ENCODE measurements around the gene NEDD4.

Gene NEDD4

DNA sequence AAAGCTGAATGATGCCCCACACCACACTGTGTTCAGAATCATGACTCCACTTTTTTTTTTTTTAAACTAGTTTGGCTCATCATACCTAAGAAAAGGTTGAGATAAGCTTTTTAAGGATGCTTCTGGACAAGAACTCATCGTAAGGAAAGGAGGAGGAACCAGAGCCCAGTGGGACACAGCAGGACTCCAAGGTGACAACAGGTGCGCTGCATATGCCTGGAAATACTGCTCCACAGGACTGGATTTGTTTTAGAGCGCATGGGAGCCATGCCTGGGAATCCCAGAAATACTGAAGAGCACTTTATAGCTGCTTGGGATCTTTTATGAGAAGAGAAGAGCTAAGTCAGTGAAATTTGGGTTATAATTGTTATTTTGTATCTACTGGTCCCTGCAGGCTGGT is 93.4 kb downstream of the NEDD4 start:
- TF ChIP-seq TAF1 (IDR thresholded peaks at IDR 0.05; ENCODE audit: borderline replicate concordance, low read depth, low read length) (no peak), POLR2A (IDR thresholded peaks at IDR 0.05; ENCODE audit: low read depth, low read length) (no peak), POLR2AphosphoS5 (IDR thresholded peaks at IDR 0.05; ENCODE audit: low read depth, low read length) (no peak)
- FAIRE-seq (no peak), DNase-seq (ENCODE audit: insufficient read length) (no peak)

DNA sequence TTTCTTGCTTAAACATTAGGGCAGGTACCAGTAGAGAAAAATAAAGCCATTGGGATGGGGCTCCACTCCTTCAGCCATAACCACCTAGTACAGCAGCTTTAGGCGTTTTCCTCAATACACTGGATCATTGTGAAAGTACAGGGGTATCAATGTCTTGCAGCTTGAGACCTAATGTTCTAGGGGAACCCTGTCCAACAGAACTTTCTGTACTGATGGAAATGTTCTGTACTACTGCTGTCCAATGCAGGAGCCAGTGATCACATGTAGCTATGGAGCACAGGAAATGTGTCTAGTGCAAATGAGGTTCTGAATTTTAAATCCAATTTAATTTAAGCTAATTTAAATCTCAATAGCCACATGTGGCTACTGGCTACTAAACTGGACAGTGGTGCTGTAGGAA is 93.9 kb downstream of the NEDD4 start:
- DNase-seq (ENCODE audit: insufficient read length) (no peak), FAIRE-seq (no peak)
- TF ChIP-seq POLR2A (IDR thresholded peaks at IDR 0.05; ENCODE audit: low read depth, low read length), result no peak
- TF ChIP-seq TAF1 (IDR thresholded peaks at IDR 0.05; ENCODE audit: borderline replicate concordance, low read depth, low read length), result no peak
- TF ChIP-seq POLR2AphosphoS5 (IDR thresholded peaks at IDR 0.05; ENCODE audit: low read depth, low read length), result no peak

DNA sequence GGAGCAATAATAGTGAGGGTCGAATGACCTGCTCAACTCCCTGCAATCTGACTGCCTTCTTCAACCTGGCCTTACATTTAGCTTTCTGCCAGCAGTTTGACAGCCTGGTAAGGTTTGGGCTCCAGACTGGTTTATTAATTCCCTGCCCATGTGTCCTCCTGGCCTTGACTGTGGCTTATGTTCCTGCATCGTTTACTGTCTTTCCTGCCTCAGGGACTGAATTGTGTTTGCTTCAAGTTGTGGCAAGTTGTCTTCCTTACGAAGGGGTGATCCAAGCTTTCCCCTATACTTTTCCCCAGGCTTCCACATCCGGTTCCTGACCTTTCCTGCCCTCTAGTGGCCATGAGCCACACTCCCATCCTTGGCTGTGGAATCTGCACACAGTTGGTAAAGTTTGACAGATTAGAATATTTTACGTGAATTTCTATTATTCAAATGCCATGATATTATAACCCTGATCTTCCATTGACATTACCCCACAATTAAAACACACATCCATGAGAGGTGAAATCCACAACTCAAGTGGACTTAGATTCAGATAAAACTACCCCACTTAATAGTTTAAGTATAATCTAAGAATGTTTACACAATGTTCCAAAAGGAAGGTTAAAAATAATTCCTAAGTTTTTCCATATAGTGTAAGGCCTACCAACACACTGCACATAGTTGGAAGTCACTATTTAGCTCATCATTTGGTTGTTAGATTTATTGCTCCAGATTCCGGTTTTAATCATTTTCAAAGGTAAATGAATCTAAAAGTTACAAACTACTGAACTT is 95.7 kb downstream of the NEDD4 start:
- peak; percentile 1 for DNase-seq (ENCODE audit: insufficient read length)
- peak; percentile 87 for FAIRE-seq
- no peak for TF ChIP-seq POLR2A (IDR thresholded peaks at IDR 0.05; ENCODE audit: low read depth, low read length)
- TF ChIP-seq POLR2AphosphoS5 (IDR thresholded peaks at IDR 0.05; ENCODE audit: low read depth, low read length), result no peak
- TF ChIP-seq TAF1 (IDR thresholded peaks at IDR 0.05; ENCODE audit: borderline replicate concordance, low read depth, low read length), result no peak

DNA sequence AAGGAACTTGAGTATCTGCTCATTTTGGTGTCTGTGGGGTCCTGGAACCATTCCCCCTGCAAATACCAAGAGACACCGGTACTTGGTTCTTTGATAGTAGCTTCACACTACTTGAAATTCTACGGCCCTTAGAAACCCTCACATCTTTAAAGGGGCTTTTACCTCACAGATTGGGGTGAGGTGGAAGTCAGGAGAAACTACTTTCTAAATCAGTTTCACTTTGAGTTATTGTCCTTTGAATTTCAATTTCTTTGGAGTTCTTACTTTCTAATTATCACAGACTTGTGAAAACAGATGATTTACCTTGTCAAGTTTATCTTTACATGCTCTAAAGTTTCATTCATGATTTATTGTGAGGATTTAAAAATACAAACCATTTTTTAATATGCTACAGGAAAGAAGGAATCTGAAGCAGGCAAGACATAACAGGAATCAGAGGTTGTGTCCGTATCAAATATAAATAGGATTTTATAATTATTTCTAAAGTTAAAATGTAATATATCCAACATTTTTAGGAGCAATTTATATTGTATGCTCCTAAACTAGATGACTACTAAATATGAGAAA is 98.9 kb downstream of the NEDD4 start:
- FAIRE-seq, result peak; percentile 61

DNA sequence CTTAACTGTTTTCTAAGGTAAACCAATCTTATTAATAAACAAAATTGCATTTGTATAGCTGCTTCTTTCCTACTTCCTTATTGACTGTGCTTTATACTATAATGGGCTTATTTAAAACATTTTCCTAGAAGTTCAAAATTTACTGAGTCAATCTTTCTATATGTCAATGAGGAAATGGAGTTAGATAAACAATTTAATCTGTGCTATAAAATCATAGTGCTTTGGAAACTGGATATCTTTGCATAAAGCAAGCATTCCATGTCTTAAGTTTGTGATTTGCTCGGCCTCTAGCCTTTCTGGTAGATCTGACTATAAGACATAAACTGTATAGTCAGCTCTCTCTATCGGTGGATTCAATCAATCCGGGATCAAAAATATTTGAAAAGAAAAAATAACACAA is 99.6 kb downstream of the NEDD4 start:
- FAIRE-seq, result no peak
- no peak for DNase-seq (ENCODE audit: insufficient read length)
- TF ChIP-seq POLR2A (IDR thresholded peaks at IDR 0.05; ENCODE audit: low read depth, low read length) (no peak), POLR2AphosphoS5 (IDR thresholded peaks at IDR 0.05; ENCODE audit: low read depth, low read length) (no peak), TAF1 (IDR thresholded peaks at IDR 0.05; ENCODE audit: borderline replicate concordance, low read depth, low read length) (no peak)

More for the DNA sequence above, 98.9 kb downstream of the NEDD4 start:
- no peak for DNase-seq (ENCODE audit: insufficient read length)
- no peak for TF ChIP-seq POLR2AphosphoS5 (IDR thresholded peaks at IDR 0.05; ENCODE audit: low read depth, low read length)
- no peak for TF ChIP-seq POLR2A (IDR thresholded peaks at IDR 0.05; ENCODE audit: low read depth, low read length)
- no peak for TF ChIP-seq TAF1 (IDR thresholded peaks at IDR 0.05; ENCODE audit: borderline replicate concordance, low read depth, low read length)

DNA sequence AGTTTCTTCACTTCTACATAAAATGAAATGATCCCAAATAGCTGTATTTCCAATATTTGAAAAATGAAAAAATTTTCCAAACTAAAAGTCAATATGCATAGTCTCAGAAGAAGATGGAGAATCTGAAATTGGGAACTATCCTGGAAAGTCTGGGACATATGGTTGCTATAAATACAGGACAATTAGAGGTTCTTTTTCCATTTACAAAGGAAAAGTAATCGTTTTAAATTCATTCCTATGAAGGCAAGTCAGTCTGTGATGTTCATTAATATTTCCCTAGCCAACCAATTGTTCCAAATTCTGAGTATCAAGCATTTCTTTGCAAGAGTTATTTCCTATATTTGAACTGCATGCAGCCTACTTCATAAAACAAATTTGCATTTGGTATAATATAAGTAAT is 102.2 kb downstream of the NEDD4 start:
- DNase-seq (ENCODE audit: insufficient read length) (no peak), FAIRE-seq (no peak)
- no peak for TF ChIP-seq POLR2AphosphoS5 (IDR thresholded peaks at IDR 0.05; ENCODE audit: low read depth, low read length)
- TF ChIP-seq POLR2A (IDR thresholded peaks at IDR 0.05; ENCODE audit: low read depth, low read length), result no peak
- no peak for TF ChIP-seq TAF1 (IDR thresholded peaks at IDR 0.05; ENCODE audit: borderline replicate concordance, low read depth, low read length)

DNA sequence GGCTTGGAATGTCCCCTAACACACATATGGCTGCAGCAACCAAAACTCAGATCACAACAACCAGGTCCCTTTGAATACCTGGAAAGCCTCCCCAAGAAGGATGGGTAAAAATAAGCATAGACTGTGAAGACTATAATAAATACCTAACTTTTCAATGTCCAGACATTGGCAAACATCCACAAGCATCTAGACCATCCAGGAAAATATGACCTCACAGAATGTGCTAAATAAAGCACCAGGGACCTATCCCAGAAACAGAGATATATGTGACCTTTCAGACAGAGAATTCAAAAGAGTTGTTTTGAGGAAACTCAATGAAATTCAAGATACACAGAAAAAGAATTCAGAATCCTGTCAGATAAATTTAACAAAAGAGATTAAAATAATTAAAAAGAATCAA is 109.2 kb downstream of the NEDD4 start:
- TF ChIP-seq TAF1 (IDR thresholded peaks at IDR 0.05; ENCODE audit: borderline replicate concordance, low read depth, low read length), result no peak
- TF ChIP-seq POLR2AphosphoS5 (IDR thresholded peaks at IDR 0.05; ENCODE audit: low read depth, low read length), result no peak
- no peak for TF ChIP-seq POLR2A (IDR thresholded peaks at IDR 0.05; ENCODE audit: low read depth, low read length)
- DNase-seq (ENCODE audit: insufficient read length), result no peak
- no peak for FAIRE-seq

DNA sequence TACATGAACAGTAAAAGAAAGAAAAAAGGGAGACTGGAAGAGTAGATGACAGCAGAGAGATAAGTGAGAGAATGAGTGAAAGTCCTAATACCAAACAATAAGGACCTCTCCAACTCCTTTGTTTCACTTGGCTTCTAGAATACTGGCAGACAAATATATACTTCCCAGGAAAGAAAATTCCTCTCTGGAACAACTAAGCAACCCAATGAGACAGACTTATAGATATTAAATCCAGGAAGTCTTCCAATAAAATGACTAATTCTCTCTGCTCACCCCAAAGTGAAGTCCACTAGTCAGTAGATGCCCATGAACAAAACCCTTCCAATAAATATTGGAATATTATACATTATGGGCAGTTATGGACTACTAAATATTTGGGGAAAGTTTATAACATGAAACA is 114.2 kb downstream of the NEDD4 start:
- no peak for TF ChIP-seq POLR2A (IDR thresholded peaks at IDR 0.05; ENCODE audit: low read depth, low read length)
- TF ChIP-seq POLR2AphosphoS5 (IDR thresholded peaks at IDR 0.05; ENCODE audit: low read depth, low read length), result no peak
- no peak for TF ChIP-seq TAF1 (IDR thresholded peaks at IDR 0.05; ENCODE audit: borderline replicate concordance, low read depth, low read length)
- DNase-seq (ENCODE audit: insufficient read length), result no peak
- FAIRE-seq, result no peak

DNA sequence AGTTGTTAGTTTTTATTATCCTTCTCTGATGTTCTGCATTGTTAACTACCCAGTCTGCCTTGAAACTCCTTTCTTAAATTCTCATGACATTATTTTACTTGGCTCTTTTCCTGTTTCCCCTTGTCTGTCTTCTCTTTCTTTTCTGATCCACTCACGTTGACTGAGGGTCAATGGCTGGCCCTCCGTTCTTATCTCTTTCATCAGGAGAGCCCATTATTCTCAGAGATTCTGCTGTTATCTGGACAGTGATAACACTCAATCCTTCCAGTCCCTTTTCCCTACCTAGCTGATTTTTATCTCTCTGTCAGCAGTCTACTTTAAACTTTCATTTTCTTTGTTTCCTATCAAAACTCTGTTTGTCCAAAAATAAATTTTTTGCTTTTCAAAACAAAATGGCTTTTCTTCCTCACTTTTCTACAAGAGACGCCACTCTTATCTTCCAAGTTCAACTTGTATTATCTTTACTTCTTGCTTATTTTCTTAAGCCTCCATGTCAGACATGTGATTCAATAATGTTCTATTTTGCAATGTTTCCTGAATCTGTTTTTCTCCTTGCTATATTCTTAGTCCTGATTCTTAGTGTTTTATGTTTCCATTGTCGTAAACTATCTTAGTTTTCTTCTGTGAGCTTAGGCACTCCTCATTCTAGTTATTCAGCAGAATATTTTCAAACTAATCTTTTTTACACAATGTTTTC is 120.2 kb downstream of the NEDD4 start:
- no peak for FAIRE-seq

DNA sequence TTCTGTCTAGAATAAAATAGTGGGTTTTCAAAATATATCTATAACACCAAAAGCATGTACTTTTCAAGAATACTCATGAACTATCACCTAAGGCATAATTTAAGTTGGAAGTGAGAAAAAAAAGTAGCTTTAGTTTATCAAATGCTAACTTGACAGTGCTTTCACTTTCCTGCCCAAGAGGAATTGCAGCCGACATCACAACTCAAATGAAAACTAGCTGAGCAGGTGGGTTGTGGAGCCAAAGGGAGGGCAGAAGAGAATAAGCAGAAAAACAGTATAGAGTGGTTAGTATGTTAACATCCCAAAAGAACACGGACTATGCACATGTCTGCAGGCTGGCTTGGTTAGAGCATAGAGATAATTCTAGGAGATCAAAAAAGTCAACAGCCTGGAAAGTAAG is 120.9 kb downstream of the NEDD4 start:
- FAIRE-seq, result no peak

More for the DNA sequence above, 120.2 kb downstream of the NEDD4 start:
- TF ChIP-seq POLR2AphosphoS5 (IDR thresholded peaks at IDR 0.05; ENCODE audit: low read depth, low read length) (no peak), POLR2A (IDR thresholded peaks at IDR 0.05; ENCODE audit: low read depth, low read length) (no peak), TAF1 (IDR thresholded peaks at IDR 0.05; ENCODE audit: borderline replicate concordance, low read depth, low read length) (no peak)
- DNase-seq (ENCODE audit: insufficient read length), result no peak

DNA sequence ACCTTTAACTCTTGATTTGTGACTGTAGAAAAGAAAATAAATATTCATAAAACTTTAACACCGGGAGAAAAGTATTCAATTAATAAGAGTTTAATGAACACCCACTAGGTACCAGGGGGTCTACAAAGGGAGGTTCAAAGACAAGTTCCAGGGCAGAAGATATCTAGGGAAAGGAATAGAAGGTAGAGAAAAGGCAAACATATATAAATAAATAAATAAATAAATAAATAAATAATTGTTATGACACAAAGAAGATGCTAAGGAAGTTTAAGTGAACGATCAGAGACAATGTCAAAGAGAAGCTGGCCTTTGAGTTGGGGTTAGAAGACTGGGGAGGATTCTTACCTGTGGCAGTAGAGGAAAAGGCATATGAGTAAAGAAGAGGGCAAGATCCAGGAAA is 123.8 kb downstream of the NEDD4 start:
- TF ChIP-seq POLR2A (IDR thresholded peaks at IDR 0.05; ENCODE audit: low read depth, low read length), result no peak
- no peak for TF ChIP-seq POLR2AphosphoS5 (IDR thresholded peaks at IDR 0.05; ENCODE audit: low read depth, low read length)
- no peak for TF ChIP-seq TAF1 (IDR thresholded peaks at IDR 0.05; ENCODE audit: borderline replicate concordance, low read depth, low read length)
- no peak for DNase-seq (ENCODE audit: insufficient read length)
- FAIRE-seq, result no peak

More for the DNA sequence above, 120.9 kb downstream of the NEDD4 start:
- no peak for TF ChIP-seq POLR2AphosphoS5 (IDR thresholded peaks at IDR 0.05; ENCODE audit: low read depth, low read length)
- no peak for TF ChIP-seq TAF1 (IDR thresholded peaks at IDR 0.05; ENCODE audit: borderline replicate concordance, low read depth, low read length)
- no peak for TF ChIP-seq POLR2A (IDR thresholded peaks at IDR 0.05; ENCODE audit: low read depth, low read length)
- DNase-seq (ENCODE audit: insufficient read length), result no peak
